Spleen (tissue), 3 donors: Measurements from ENCODE around the gene GON4L.

ENCODE experiments used
- POLR2A ChIP-seq, 3 donors: fragments of 450-650 bp; IDR thresholded peaks; one replicate each; pipeline ENCODE4 v1.5.1; 2017; ENCODE audit warnings: antibody characterized with exemption in 3 of 3, mild to moderate bottlenecking in 1 of 3
- POLR2AphosphoS5 ChIP-seq, 3 donors: sonication (generic); formaldehyde crosslinking; IDR thresholded peaks; one replicate each; pipeline ENCODE4 v1.5.1; 2017; ENCODE audit warnings: antibody characterized with exemption in 3 of 3

- TF ChIP-seq POLR2A (IDR thresholded peaks at IDR 0.05), result no peak
- no peak for TF ChIP-seq POLR2AphosphoS5 (IDR thresholded peaks at IDR 0.05)
Observed at GRCh38 chr1:155899683-155900082, 42.7 kb upstream of the GON4L start.
